HG02759 (cell line): ENCODE data around the gene SMARCD1.

Experiments
- ATAC-seq: cut with Tn5 transposase; IDR thresholded peaks from one replicate; pipeline ENCODE4 v1.9.1; 2021; ENCODE audit warnings: mild to moderate bottlenecking, moderate library complexity; ENCODE audit not compliant: unreplicated experiment

SMARCD1 gene

GRCh38 chr12:50057000-50057841 is 27.9 kb upstream of the SMARCD1 start, which contains the start of gene ASIC1:
Gene ASIC1 (plus strand): TSS chr12:50057596. CDS start chr12:50058767, 1,171 bp downstream.
- ATAC-seq = peak; percentile 52

DNA sequence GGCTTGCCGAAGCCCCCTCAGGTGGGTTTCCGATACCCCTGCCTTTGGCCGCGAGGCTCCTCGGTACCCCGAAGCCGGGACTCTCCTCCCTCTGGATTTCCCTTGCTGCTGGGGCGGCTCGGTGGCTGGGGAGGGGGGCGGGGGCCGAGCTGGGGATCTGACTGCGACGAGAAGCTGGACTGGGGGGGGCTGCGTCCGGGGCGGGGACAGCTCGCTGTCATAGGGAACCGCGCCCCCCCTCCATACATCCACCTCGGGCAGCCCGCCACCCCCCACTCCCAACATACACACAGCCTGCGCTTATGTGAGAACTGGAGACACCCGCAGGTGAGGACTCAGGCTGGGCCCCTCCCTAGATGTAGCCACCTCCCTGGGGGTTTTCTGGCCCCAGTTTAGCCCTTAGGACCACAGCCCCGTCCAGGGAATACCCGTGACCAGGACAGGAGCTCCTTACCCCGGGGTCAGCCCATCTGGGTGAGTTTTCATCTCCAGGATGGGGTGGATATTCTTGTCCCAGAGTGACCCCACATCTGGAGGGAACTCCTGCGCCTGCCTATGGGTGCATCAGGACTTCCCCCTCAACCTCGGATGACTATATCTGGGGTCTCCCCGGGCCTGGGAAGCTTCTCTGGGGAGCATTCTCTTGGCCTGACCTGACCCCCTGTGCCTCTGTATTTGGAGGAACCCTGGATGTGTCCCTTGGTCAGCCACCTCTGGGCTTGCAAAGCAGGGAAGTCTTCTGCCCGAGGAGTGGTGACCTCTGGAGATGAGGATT is 27.1 kb upstream of the SMARCD1 start:
- no peak for ATAC-seq

GRCh38 chr12:50058743-50059312 is 26.3 kb upstream of the SMARCD1 start:
- ATAC-seq = no peak

DNA sequence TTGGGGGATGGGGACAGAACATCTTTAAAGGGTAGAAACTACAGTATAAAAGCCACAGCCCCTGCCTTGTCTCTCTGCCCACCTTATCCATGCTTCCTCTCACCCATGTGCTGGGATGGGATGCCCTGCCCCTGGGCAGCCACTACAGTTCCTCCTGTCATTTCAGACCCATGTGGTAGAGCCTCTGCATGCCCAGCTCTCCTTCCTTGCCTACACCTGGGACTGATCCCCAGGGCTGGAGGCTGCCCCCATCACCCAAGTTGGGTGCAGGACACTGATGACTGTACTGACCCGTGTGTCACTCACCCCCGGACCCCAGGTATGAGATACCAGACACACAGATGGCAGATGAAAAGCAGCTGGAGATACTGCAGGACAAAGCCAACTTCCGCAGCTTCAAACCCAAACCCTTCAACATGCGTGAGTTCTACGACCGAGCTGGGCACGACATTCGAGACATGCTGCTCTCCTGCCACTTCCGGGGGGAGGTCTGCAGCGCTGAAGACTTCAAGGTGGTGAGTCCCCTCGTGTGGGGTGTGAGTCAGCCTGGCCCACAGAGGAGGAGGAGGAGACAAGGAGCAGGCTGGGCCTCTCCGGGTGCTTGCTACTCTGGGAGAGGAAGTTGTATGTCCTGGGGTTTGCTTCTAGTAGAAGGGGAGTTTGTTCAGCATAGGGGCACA is 25.6 kb upstream of the SMARCD1 start:
- ATAC-seq = no peak

DNA sequence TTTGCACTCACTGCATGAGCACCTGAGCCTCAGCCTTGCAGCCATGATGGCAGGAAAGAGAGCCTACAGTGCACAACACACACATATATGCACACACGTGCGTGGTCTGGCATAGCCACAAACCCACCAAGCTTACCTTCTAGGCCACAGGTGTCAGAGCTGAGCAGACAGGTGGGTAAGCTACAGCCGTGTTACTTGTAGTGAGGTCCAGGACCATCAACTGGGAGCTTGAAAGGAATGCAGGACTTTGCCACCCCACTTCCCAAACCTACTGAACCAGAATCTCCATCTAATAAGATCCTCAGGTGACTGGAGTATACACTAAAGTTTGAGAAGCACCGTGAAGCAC is 25.0 kb upstream of the SMARCD1 start:
- no peak for ATAC-seq

- no peak for ATAC-seq
Measured at GRCh38 chr12:50061171-50061570, 24.0 kb upstream of the SMARCD1 start.

DNA sequence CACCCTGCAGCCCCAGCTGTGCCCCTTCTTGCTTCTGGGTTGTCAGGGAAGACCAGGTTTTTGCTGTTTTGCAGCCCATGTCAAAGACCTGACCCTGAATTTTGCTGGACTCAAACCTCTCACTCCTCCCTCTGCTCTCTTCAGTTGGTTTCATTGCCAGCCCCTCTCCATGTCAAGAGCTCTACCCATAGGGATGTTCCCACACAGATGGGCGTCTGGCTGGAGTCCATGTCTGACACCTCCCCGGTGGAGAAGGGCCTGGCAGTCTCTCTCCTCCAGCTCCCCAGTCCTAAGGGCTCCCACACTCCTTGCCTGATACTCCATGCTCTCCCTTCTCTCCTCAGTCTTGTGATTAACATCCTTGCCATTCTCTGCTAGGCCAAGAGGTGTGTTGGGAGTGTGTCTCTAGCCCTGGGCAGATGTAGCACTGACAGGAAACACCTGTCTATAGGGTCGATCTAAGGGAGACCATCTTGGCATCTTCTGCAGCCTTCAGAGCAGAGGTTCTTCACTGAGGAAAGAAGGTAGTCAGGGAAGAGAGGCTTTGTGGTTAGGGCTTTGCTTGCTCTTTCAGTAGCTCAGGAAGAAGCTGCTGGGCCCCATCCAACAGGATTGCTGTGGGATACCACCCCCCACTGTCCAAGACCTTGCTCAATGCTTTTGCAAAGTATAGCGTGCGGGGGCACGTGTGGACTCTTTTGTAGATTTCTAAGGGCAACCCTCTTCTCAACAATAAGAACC is 23.0 kb upstream of the SMARCD1 start:
- no peak for ATAC-seq

DNA sequence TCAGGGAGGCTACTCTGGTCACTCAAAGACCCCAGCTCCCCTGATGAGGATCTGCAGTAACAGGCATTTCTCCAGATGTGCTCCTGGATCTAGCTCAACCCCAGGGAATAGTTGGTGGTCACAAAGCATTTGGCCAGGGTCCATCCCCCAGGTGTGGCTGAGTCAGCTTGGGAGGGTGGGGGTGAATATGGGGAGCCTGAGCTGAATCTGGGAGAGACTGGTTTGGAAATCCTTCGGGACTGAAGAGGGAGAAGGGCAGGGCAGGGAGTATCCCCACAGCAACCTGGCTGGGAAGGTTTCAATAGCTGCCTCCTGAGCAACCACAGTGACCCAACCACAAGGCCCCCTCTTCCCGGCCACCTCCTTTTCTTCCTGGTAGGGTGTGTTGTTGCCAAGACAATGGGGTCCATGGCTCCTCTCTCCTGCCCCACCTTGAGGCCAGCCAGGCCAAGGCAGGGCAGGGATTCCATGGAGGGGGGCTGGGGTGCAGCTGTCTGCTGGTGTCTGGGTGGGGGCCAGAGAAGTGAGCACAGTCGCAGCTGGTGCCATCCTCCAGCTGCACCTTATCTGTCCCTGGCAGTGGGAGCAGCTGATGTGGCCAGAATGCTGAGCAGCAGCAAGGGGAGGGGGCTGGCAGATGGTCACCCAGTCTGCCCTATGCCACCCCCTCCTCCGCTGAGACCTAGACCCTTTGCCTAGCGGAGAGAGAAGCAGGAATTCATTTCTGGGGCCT is 22.2 kb upstream of the SMARCD1 start:
- no peak for ATAC-seq

- ATAC-seq = no peak
Measured at GRCh38 chr12:50065726-50066310, 19.3 kb upstream of the SMARCD1 start.

- no peak for ATAC-seq
Measured at GRCh38 chr12:50066402-50066801, 18.7 kb upstream of the SMARCD1 start.

GRCh38 chr12:50069069-50069468 is 16.1 kb upstream of the SMARCD1 start:
- ATAC-seq = no peak

GRCh38 chr12:50069539-50069938 is 15.6 kb upstream of the SMARCD1 start:
- no peak for ATAC-seq

DNA sequence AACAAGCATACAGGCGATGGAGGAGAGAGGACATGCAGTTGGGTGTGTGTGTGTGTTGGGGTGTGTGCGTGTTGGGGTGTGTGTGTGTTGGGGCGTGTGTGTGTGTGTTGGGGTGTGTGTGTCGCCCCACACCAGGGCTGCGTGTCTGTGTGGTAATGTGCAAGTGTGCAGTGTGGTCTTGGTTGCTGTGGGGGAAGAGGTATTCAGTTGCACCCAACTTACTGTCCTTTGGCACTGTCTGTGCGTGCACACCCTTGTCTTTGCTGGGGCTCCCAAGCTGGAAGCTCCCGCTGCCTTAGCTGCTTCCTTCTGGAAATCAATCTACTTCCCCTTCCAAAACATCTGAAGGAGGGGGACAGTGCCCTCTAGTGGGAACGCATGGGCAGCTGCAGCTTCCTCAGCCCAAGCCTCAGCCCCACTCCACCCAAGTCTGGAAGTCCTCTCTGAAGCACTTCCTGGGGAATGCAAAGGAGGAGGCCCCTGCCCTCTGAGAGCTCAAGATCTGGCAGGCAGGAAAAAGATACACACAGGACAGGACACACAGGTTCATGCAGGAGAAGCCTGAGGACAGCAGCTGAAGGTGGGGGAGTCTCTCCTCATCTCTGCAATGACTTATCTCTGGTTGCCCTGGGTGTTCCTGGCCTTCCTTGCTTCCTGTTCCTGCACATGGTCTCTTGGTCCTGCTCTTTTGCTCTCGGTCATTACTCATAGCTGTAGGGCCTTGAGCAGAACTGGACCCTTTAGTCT is 14.7 kb upstream of the SMARCD1 start:
- no peak for ATAC-seq

DNA sequence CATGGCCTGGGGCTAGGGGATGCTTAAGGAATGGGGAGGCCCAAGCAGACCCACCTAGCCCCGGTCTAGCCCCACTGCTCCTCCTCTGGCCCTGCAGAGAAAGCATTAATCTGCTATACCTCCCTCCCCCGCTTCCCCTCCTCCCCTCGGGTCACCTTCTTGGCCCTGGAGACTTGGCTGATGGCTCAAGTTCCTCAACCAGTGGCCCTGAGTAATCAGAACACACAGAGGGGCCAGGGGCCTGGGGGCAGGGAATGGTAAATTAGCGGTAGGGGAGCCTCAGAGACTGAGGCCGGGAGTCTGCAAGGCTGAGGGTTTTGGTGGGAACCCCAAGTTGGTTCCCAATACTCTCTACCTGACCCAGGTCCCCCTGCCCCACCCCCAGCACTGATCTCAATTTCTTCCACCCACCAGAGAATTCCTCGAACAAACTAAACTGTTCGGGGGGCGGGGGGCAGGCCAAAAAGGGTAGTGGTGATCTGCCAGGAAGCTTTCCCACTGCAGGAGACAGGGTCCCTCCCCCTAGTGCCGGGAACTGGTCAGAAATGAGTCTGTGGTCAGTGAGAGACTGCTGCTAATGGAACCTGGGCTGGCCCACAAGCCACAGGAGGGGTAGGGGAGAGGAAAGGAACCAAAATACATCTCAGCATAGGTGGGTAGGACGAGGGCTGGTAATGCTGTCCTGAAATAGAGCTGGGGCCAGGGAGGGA is 12.8 kb upstream of the SMARCD1 start:
- no peak for ATAC-seq

GRCh38 chr12:50073206-50073605 is 11.9 kb upstream of the SMARCD1 start:
- ATAC-seq = no peak

- no peak for ATAC-seq
Measured at GRCh38 chr12:50073712-50074111, 11.4 kb upstream of the SMARCD1 start.

DNA sequence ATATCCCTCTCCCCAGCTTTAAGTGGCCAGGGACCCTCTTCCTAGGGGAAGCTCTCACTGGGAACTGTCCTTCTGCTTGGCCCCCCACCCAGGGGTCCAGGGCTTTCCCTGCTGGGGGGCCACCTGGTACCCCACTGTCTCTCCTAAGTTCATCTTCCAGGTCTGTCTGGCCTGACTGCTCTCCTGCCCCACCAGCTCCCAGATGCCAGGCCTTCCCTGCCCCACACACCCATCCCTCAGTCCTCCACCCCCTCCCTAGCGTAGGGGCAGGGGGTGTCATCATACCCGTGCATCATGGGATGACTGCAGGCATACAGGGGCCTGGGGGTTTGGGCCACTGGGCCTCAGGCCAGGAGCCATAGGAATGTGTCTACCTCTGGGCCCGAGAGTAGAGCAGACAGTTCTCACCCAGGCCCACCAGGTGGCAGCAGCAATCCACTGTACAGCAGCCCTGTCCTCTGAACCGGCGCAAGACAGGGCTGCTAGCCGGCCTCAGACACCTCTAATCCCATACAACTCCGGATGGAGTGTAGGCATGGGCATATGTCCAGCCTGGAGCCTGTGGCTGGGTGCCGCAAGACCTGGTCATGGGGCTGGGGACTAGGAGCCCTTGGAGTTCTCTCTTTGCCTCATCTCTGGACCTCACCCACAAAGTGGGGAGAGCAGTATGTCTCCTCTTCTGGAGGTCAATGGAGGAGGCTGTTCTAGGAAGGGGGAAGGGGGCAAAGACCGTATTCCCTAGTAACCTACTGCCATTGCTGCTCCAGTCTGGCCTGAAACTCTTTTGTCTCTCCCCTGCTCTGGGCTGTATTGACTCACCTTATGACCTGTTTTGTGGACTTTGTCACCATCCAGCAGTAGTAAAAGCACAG is 10.0 kb upstream of the SMARCD1 start:
- peak; percentile 86 for ATAC-seq
